ENCODE results near the gene OTOG.
"Not testable (repeated sequence)": the region's sequence is repeated elsewhere in the genome, so short reads cannot be mapped to it uniquely, and the experiment has no call there.

Gene OTOG

DNA sequence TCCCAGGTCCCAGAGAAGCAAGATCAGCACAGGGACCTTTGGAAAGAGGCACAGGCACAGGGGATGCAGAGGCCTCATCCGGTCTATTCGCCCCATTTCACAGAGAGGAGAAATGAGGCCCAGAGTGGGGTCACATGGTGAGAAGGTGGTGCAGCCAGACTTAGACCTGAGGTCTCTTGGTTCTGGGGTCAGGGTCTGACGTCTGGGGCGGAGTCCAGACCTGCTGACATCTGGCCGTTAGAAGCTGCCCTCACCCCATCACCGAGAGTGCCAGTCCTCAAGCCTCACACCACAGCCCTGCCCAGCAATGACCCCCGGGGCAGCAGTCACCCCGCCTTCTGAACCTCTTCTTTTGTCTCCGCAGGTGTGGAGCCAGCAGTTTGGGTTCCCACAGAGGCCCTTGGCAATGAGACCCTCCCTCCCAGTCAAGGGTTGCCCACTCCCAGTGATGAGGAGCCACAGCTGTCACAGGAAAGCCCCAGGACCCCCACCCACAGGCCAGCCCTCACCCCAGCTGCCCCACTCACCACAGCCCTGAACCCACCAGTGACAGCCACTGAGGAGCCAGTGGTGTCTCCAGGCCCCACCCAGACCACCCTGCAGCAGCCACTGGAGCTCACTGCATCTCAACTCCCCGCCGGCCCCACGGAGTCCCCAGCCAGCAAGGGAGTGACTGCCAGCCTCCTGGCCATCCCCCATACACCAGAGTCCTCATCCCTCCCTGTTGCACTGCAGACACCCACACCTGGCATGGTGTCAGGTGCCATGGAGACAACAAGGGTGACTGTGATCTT, 62.4 kb downstream of the OTOG start:
- H3K27me3 Mint-ChIP-seq (ENCODE audit: low read depth): peaks cover 2% of the 10 kb centered on the region
- no peak overlapping the region for H3K4me3 Mint-ChIP-seq
- H3K36me3 Mint-ChIP-seq (ENCODE audit: low read depth): no peaks in the 10 kb centered on the region
- H3K27ac Mint-ChIP-seq: no peak overlapping the region
- DNase-seq (ENCODE audit: low spot score): no peak
- no peaks in the 10 kb centered on the region for H3K9me3 Mint-ChIP-seq
- H3K4me1 Mint-ChIP-seq (ENCODE audit: low read depth): no peaks in the 10 kb centered on the region

DNA sequence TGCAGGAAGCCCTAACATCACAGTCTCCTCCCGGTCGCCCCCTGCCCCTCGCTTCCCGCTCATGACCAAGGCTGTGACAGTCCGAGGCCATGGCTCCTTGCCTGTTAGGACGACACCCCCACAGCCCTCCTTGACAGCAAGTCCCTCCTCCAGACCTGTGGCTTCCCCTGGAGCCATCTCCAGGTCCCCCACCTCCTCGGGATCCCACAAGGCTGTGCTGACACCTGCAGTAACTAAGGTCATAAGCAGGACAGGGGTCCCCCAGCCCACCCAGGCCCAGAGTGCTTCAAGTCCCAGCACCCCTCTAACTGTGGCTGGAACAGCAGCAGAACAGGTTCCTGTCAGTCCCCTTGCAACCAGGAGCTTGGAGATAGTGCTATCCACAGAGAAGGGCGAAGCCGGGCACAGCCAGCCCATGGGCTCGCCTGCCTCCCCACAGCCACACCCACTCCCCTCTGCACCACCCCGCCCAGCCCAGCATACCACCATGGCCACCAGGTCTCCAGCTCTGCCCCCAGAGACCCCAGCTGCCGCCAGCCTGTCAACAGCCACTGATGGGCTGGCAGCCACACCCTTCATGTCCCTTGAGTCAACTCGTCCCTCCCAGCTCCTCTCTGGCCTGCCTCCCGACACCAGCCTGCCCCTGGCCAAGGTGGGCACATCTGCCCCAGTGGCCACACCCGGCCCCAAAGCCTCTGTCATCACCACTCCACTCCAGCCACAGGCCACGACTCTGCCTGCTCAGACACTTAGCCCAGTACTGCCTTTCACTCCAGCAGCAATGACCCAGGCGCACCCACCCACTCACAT, 63.2 kb downstream of the OTOG start:
- Mint-ChIP-seq H3K4me3 (no peak overlapping the region), H3K27me3 (ENCODE audit: low read depth) (peaks cover 6% of the 10 kb centered on the region)

DNA sequence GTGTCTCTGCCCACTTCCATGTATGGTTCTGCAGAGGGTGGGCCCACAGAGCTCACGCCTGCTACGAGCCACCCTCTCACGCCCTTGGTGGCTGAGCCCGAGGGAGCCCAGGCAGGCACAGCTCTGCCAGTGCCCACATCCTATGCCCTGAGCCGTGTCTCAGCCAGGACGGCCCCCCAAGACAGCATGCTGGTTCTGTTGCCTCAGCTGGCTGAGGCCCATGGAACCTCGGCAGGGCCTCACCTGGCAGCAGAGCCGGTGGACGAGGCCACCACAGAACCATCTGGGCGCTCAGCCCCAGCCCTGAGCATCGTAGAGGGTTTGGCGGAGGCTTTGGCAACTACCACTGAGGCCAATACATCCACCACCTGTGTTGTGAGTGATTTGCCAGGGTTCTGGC, 64.0 kb downstream of the OTOG start:
- H3K27ac Mint-ChIP-seq: no peak overlapping the region

More for the DNA sequence above, 63.2 kb downstream of the OTOG start:
- DNase-seq (ENCODE audit: low spot score): peak; percentile 2
- no peaks in the 10 kb centered on the region for H3K4me1 Mint-ChIP-seq (ENCODE audit: low read depth)
- no peak overlapping the region for H3K27ac Mint-ChIP-seq
- no peaks in the 10 kb centered on the region for H3K9me3 Mint-ChIP-seq
- H3K36me3 Mint-ChIP-seq (ENCODE audit: low read depth): no peaks in the 10 kb centered on the region

DNA sequence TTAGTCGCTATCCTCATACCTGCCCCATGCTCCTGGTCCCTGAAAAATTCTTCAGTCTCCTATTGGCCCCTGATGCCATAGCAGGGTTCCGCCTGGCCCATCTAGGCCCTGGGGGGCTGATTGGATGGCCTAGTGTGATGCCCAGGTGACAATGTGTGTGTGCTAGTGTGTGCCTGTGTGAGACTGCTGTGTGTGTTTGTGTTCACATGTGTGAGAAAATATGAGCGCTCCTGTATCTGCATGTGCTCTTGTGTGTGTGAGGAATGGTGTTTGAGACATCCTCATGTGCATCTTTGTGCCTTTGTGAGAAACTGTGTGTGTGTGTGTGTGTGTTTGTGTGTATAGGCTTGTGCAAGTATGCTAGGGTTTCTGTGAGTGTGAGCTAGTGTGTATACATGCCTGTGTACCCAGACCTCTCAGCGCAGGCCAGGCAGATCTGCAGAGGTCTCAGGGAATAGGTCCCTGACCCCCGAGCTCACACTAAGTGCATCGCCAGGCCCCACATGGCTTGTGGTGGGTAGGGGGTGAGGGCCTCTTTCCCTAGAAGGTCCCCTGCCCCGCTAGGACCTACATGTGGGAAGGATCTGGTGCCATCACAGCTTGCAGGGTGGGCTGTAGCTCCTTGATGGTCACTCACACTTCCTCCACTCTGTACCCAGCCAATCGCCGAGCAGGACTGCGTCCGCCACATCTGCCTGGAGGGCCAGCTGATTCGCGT, 64.6 kb downstream of the OTOG start:
- Mint-ChIP-seq H3K27ac (no peak overlapping the region), H3K9me3 (no peaks in the 10 kb centered on the region), H3K27me3 (ENCODE audit: low read depth) (peaks cover 10% of the 10 kb centered on the region), H3K4me3 (no peak overlapping the region), H3K4me1 (ENCODE audit: low read depth) (no peaks in the 10 kb centered on the region), H3K36me3 (ENCODE audit: low read depth) (no peaks in the 10 kb centered on the region)
- DNase-seq (ENCODE audit: low spot score): no peak

More for the DNA sequence above, 64.0 kb downstream of the OTOG start:
- no peak for DNase-seq (ENCODE audit: low spot score)
- Mint-ChIP-seq H3K27me3 (ENCODE audit: low read depth) (peaks cover 6% of the 10 kb centered on the region), H3K9me3 (no peaks in the 10 kb centered on the region), H3K4me3 (no peak overlapping the region), H3K36me3 (ENCODE audit: low read depth) (no peaks in the 10 kb centered on the region), H3K4me1 (ENCODE audit: low read depth) (no peaks in the 10 kb centered on the region)

DNA sequence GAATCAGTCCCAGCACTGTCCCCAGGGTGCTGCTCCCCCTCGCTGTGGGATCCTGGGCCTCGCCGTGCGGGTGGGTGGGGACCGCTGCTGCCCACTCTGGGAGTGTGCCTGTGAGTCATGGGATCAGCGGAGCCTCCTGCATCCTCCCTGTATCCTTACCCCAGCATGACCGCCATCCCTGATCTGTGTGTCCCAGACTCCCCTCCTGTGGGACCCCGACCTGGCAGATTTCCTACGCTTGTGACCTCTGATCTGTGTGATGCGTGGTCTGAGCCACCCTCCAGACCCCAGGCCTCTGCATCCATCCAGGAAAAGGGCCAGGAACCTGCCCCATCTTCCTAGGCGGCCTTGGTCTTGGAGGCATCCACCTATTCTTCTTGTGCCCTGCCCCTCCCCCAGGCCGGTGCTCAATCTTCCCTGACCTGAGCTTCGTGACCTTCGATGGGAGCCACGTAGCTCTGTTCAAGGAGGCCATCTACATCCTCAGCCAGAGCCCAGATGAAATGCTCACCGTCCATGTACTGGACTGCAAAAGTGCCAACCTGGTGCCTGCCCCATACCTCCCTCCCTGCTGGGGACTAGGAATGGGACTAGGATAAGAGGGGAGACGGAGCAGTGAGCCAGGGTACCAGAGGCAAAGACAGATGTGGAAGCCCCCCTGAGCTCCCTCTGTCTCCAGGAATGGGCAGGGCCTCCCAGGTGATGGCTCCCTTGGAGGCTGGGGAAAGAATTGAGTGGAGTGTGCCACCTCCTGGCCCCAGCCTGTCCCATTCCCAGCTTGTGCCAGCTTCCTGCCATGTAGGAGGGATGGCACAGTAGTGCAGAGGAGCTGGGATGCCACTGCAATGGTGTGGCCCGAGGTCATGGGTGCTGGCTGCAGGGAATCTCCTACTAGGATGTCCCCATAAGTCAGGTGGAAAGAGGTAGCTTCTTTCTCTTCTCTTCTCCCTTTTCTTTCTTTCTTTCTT, 65.4 kb downstream of the OTOG start:
- DNase-seq (ENCODE audit: low spot score): no peak
- Mint-ChIP-seq H3K4me3 (no peak overlapping the region), H3K27me3 (ENCODE audit: low read depth) (peaks cover 16% of the 10 kb centered on the region), H3K36me3 (ENCODE audit: low read depth) (no peaks in the 10 kb centered on the region), H3K27ac (no peak overlapping the region), H3K4me1 (ENCODE audit: low read depth) (no peaks in the 10 kb centered on the region), H3K9me3 (no peaks in the 10 kb centered on the region)

DNA sequence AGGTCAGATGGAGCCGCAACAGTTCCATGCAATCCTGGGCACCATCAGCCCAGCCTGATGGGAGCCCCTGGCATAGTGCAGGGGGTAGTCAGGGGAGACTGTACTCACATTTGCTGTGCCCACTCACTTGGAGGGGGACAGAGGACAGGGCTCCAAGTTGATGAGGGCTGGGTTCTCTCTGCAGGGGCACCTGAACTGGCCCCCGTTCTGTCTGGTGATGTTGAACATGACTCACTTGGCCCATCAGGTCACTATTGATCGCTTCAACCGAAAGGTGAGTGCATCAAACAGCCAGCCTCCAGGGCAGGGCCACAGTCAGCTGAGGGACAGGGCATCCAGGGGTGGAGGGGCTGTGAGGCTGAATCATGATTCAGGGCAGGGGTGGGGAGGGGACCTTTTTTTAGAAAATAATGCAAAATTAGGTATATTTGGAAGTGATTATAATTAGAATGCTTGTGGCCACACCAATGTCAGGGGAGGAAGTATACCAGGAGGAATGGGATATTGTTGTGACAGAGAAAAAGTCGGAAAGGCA, 66.4 kb downstream of the OTOG start:
- no peak overlapping the region for H3K27ac Mint-ChIP-seq
- no peaks in the 10 kb centered on the region for H3K4me1 Mint-ChIP-seq (ENCODE audit: low read depth)
- H3K4me3 Mint-ChIP-seq: no peak overlapping the region
- H3K27me3 Mint-ChIP-seq (ENCODE audit: low read depth): peaks cover 21% of the 10 kb centered on the region
- no peaks in the 10 kb centered on the region for H3K36me3 Mint-ChIP-seq (ENCODE audit: low read depth)
- DNase-seq (ENCODE audit: low spot score): no peak
- H3K9me3 Mint-ChIP-seq: no peaks in the 10 kb centered on the region

DNA sequence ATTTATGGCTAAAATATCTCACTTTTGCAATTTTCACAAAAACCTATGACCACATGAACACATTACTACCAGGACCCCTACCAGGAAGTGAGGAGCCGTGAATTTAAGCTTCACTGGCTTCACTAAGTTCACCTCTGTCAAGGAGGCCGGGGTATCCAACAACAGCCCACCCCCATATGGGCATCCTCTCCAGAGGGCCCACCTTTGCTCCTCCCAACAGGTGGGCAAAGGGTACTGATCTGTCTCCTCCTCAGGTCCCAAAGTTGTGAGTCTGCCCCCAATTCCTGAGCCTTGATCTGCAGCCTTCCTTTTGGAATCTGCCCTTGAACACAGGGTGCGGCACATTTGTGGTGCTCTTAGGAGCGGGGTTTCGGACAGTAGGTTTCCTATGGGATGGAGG, 66.9 kb downstream of the OTOG start:
- no peaks in the 10 kb centered on the region for H3K9me3 Mint-ChIP-seq
- no peak overlapping the region for H3K27ac Mint-ChIP-seq
- H3K27me3 Mint-ChIP-seq (ENCODE audit: low read depth): peaks cover 21% of the 10 kb centered on the region
- DNase-seq (ENCODE audit: low spot score): no peak
- no peaks in the 10 kb centered on the region for H3K36me3 Mint-ChIP-seq (ENCODE audit: low read depth)
- no peak overlapping the region for H3K4me3 Mint-ChIP-seq
- no peaks in the 10 kb centered on the region for H3K4me1 Mint-ChIP-seq (ENCODE audit: low read depth)

DNA sequence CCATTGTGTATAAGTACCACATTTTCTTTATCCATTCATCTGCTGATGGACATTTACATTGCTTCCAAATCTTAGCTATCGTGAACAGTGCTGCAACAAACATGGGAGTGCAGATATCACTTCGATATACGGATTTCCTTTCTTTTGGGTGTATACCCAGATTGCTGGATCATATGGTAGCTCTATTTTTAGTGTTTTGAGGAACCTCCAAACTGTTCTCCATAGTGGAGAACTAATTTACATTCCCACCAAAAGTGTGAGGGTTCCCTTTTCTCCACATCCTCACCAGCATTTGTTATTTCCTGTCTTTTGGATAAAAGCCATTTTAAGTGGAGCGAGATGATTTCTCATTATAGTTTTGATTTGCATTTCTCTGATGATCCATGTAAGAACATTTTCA, 75.7 kb downstream of the OTOG start:
- H3K27ac Mint-ChIP-seq; H3K36me3 Mint-ChIP-seq (ENCODE audit: low read depth); DNase-seq (ENCODE audit: low spot score); H3K4me1 Mint-ChIP-seq (ENCODE audit: low read depth); H3K4me3 Mint-ChIP-seq; H3K9me3 Mint-ChIP-seq: not testable (repeated sequence)
- peaks cover 44% of the 10 kb centered on the region for H3K27me3 Mint-ChIP-seq (ENCODE audit: low read depth)

DNA sequence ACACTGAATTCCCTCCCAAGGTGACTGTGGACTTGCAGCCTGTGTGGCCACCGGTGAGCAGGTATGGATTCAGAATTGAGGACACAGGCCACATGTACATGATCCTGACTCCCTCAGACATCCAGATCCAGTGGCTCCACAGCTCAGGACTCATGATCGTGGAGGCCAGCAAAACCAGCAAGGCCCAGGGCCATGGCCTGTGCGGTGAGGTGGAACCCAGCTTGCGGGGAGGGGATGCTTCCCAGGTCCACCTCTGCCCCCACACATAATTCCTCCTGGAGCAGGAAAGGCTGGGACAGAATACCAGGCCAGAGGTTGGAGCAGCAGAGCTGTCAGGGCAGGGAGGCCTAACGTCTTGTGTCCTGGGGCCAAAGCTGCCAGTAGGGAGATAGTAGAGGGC, 82.1 kb downstream of the OTOG start:
- H3K4me1 Mint-ChIP-seq (ENCODE audit: low read depth): no peaks in the 10 kb centered on the region
- H3K27ac Mint-ChIP-seq: no peak overlapping the region
- H3K9me3 Mint-ChIP-seq: no peaks in the 10 kb centered on the region
- no peak for DNase-seq (ENCODE audit: low spot score)
- H3K36me3 Mint-ChIP-seq (ENCODE audit: low read depth): no peaks in the 10 kb centered on the region
- H3K27me3 Mint-ChIP-seq (ENCODE audit: low read depth): peaks cover 41% of the 10 kb centered on the region
- no peak overlapping the region for H3K4me3 Mint-ChIP-seq

DNA sequence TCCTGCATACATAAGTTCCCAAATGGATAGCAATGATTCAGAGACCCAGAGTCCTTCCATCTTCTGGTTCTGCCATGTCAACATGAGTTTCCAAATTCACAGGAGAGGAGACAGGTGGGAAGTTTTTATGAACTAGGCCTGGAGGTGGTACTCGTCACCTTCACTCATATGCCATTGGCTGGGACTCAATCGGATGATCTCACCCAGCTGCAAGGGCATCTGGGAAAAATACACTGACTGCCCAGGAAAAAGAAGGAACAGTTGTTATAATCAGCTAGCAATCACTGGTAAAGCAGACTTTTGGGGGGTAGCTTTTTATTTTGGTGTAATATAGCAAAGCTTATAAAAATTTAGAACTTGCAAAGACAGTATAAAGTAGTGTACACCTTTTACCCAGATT, 83.9 kb downstream of the OTOG start:
- peaks cover 31% of the 10 kb centered on the region for H3K27me3 Mint-ChIP-seq (ENCODE audit: low read depth)
- DNase-seq (ENCODE audit: low spot score): no peak

DNA sequence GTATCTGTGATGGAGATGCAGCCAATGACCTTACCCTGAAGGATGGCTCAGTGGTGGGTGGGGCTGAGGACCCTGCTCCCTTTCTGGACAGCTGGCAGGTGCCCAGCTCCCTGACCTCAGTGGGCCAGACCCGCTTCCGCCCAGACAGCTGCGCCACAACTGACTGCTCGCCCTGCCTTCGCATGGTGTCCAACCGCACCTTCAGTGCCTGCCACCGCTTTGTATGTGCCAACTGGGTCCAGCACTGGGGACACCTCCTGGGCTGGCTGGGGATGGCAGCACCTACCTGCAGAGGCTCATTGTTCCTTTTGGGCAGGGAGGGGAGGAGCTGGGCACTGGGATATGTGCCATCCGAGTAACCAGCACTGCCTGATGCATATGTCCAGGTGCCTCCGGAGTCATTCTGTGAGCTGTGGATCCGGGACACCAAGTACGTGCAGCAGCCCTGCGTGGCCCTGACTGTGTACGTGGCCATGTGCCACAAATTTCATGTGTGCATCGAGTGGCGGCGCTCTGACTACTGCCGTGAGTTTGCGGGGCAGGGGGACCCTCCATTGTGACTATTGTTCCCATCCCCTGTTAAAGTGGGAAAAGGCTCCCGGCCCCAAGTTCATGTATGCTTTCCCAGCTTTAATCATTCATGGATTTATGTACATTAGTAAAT, 84.8 kb downstream of the OTOG start:
- Mint-ChIP-seq H3K4me1 (ENCODE audit: low read depth) (no peaks in the 10 kb centered on the region), H3K9me3 (no peaks in the 10 kb centered on the region), H3K27ac (no peak overlapping the region), H3K4me3 (no peak overlapping the region), H3K27me3 (ENCODE audit: low read depth) (peaks cover 25% of the 10 kb centered on the region), H3K36me3 (ENCODE audit: low read depth) (no peaks in the 10 kb centered on the region)
- no peak for DNase-seq (ENCODE audit: low spot score)

More for the DNA sequence above, 83.9 kb downstream of the OTOG start:
- Mint-ChIP-seq H3K4me3 (no peak overlapping the region), H3K4me1 (ENCODE audit: low read depth) (no peaks in the 10 kb centered on the region), H3K36me3 (ENCODE audit: low read depth) (no peaks in the 10 kb centered on the region), H3K9me3 (no peaks in the 10 kb centered on the region), H3K27ac (no peak overlapping the region)

DNA sequence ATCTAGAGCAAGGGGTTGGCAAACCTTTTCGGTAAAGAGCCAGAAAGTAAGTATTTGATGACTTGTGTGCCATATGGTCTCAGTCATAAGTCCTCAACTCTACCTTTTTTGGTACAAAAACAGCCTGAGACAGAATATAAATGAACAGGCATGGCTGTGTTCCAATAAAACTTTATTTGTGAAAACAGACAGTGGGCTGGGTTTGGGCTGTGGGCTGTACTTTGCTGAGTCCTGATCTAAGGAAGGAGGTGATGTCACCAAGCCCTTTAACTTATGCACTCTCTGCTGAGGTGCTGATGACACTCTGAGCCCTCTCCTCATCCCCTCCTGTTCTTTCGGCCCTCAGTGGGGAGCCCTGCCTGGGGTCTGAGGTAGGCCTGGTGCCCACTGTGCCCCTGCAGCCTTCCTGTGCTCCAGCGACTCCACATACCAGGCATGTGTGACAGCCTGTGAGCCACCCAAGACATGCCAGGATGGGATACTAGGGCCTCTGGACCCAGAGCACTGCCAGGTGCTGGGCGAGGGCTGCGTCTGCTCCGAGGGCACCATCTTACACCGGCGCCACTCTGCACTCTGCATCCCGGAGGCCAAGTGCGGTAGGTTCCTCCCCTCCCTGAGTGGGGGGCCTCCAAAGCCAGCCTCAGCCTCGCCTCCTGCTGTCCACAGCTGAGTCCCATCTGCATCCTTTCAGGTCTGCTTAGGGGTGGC, 86.4 kb downstream of the OTOG start:
- Mint-ChIP-seq H3K4me3 (no peak overlapping the region), H3K27ac (no peak overlapping the region), H3K36me3 (ENCODE audit: low read depth) (no peaks in the 10 kb centered on the region), H3K4me1 (ENCODE audit: low read depth) (no peaks in the 10 kb centered on the region), H3K9me3 (no peaks in the 10 kb centered on the region), H3K27me3 (ENCODE audit: low read depth) (peaks cover 11% of the 10 kb centered on the region)
- DNase-seq (ENCODE audit: low spot score): no peak
